HepG2 (cell line): ENCODE data around the gene PRDM12. TPM values are rescaled to one million over a fixed set of nuclear protein-coding genes. Genes with fewer than 3 reads are reported as not detected.
A peak's percentile ranks its signal among the peaks of the same experiment; 100 is the strongest.

Experiments
- ATAC-seq: fragments of 200-7000 bp; cut with Tn5 transposase; 3 replicates; pipeline ENCODE4 v1.9.1; 2020; ENCODE audit warnings: mild to moderate bottlenecking, moderate library complexity
- BruUV-seq: library from RNA; stranded (reverse); fragments of 400-500 nt; replicated peaks from 2 replicates; lab custom pipeline; 2021; lab: Mats Ljungman, UMichigan
- CTCF ChIA-PET: fragments of 300-600 bp; formaldehyde crosslinking; extraction: SDS; loops from one replicate; lab custom pipeline; 2021; ENCODE audit warnings: low total read pairs, inconsistent platforms, low intra/inter-chr PET ratio; lab: Yijun Ruan, JAX
- POLR2A ChIA-PET: fragments of 350-600 bp; sonication (Branson Sonifier 250); formaldehyde crosslinking; loops from one replicate; lab custom pipeline; 2020; ENCODE audit warnings: antibody characterized with exemption, inconsistent platforms; lab: Yijun Ruan, JAX
- DNase-seq: peaks from one replicate; pipeline ENCODE4 v3.0.0-alpha.2; 2015; ENCODE audit warnings: low spot score
- FAIRE-seq: peaks from 3 replicates; lab custom pipeline; 2011; peaks lifted over from hg19 to GRCh38; lab: Jason Lieb, UNC
- H2AFZ ChIP-seq: one replicate; pipeline ENCODE4 v1.6.1; 2011; ENCODE audit warnings: low read length, inconsistent platforms
- H3K27ac ChIP-seq: fragments of 300-600 bp; 3 replicates; pipeline ENCODE4 v1.8.0; 2011; ENCODE audit warnings: mixed run types, mild to moderate bottlenecking, mixed read lengths, low read length, inconsistent platforms; ENCODE audit not compliant: insufficient read depth; ENCODE audit errors: extremely low read length
- H3K27me3 ChIP-seq, 2 experiments: fragments of 200-600 bp in 1 of 2; 2 replicates in 1 of 2; 3 replicates in 1 of 2; pipeline versions ENCODE4 v1.6.0 to v1.8.0; 2011; ENCODE audit warnings: low read length in 2 of 2, mild to moderate bottlenecking in 2 of 2, moderate library complexity in 2 of 2, inconsistent platforms in 1 of 2; ENCODE audit not compliant: insufficient read depth in 2 of 2, control insufficient read depth in 1 of 2
- H3K36me3 ChIP-seq, 2 experiments: fragments of 200-600 bp in 1 of 2; replicated peaks in 1 of 2; 2 replicates in 1 of 2; 3 replicates in 1 of 2; pipeline versions ENCODE4 v1.5.1 to v1.8.0; 2011; ENCODE audit warnings: low read length in 2 of 2, inconsistent platforms in 1 of 2; ENCODE audit not compliant: insufficient read depth in 2 of 2, control insufficient read depth in 1 of 2
- H3K4me1 ChIP-seq: 2 replicates; pipeline ENCODE4 v1.5.1; 2012; ENCODE audit warnings: low read length, inconsistent platforms; ENCODE audit not compliant: insufficient read depth
- H3K4me2 ChIP-seq: 2 replicates; pipeline ENCODE4 v1.6.0; 2011; ENCODE audit warnings: low read depth, low read length, inconsistent platforms
- H3K4me3 ChIP-seq, 3 experiments: fragments of 200-600 bp in 1 of 3; sonication (generic), shearing (Covaris generic) in 1 of 3; replicated peaks in 1 of 3; 2 replicates each; pipeline ENCODE4 v1.5.1; 2011 to 2016; ENCODE audit warnings: low read length in 3 of 3, inconsistent platforms in 2 of 3, low read depth in 2 of 3, mild to moderate bottlenecking in 2 of 3, control low read depth in 1 of 3, mixed read lengths in 1 of 3; ENCODE audit not compliant: insufficient read depth in 1 of 3
- H3K79me2 ChIP-seq: one replicate; pipeline ENCODE4 v1.6.1; 2011; ENCODE audit warnings: low read length, inconsistent platforms; ENCODE audit not compliant: insufficient read depth
- H3K9ac ChIP-seq: 2 replicates; pipeline ENCODE4 v1.6.0; 2011; ENCODE audit warnings: mild to moderate bottlenecking, low read depth, low read length, inconsistent platforms; ENCODE audit not compliant: insufficient read depth
- H3K9me3 ChIP-seq: 2 replicates; pipeline ENCODE4 v1.5.1; 2012; ENCODE audit warnings: mild to moderate bottlenecking, low read length
- H4K20me1 ChIP-seq: 2 replicates; pipeline ENCODE4 v1.6.0; 2011; ENCODE audit warnings: inconsistent platforms, mild to moderate bottlenecking, low read length, moderate library complexity; ENCODE audit not compliant: insufficient read depth
- ATAD3A ChIP-seq: sonication (generic); formaldehyde crosslinking; IDR thresholded peaks from 2 replicates; pipeline ENCODE4 v1.4.0; 2020; ENCODE audit warnings: missing genetic modification reagents
- DZIP1 ChIP-seq: sonication (generic); formaldehyde crosslinking; IDR thresholded peaks from 2 replicates; pipeline ENCODE4 v1.5.0; 2020; ENCODE audit warnings: mild to moderate bottlenecking, missing genetic modification reagents
- KLF16 ChIP-seq, 2 experiments: sonication (generic) in 1 of 2; formaldehyde crosslinking in 1 of 2; IDR thresholded peaks; 2 replicates each; pipeline versions ENCODE4 v1.6.1 to v1.8.0; 2016 to 2023; ENCODE audit warnings: missing genetic modification reagents in 2 of 2, missing compliant biosample characterization in 1 of 2
- MXI1 ChIP-seq: IDR thresholded peaks from 3 replicates; pipeline ENCODE4 v1.6.1; 2012; ENCODE audit warnings: low read depth, low read length, inconsistent platforms, borderline replicate concordance
- NRL ChIP-seq: sonication (generic); formaldehyde crosslinking; IDR thresholded peaks from 2 replicates; pipeline ENCODE4 v1.5.0; 2020; ENCODE audit warnings: missing genetic modification reagents, mild to moderate bottlenecking, moderate library complexity, borderline replicate concordance
- RCOR2 ChIP-seq: IDR thresholded peaks from 2 replicates; pipeline ENCODE4 v1.6.1; 2016; ENCODE audit warnings: missing biosample characterization, missing genetic modification reagents
- U2AF2 ChIP-seq: fragments of 200-400 bp; formaldehyde crosslinking; IDR thresholded peaks from 2 replicates; pipeline ENCODE4 v1.6.1; 2017; ENCODE audit warnings: low read depth, mild to moderate bottlenecking, low read length
- ZMAT3 ChIP-seq: sonication (generic); formaldehyde crosslinking; conservative IDR thresholded peaks from 2 replicates; pipeline ENCODE4 v1.7.0; 2021; ENCODE audit warnings: missing genetic modification reagents
- ZMYM3 ChIP-seq: sonication (generic); formaldehyde crosslinking; IDR thresholded peaks from 2 replicates; pipeline ENCODE4 v1.5.1; 2020; ENCODE audit warnings: mild to moderate bottlenecking, missing genetic modification reagents
- ZNF143 ChIP-seq: sonication (generic); formaldehyde crosslinking; IDR thresholded peaks from 2 replicates; pipeline ENCODE4 v1.4.0; 2020; ENCODE audit warnings: missing genetic modification reagents
- ZNF562 ChIP-seq: sonication (generic); formaldehyde crosslinking; IDR thresholded peaks from 2 replicates; pipeline ENCODE4 v1.8.0; 2022; ENCODE audit warnings: missing genetic modification reagents, borderline replicate concordance
- ZSCAN31 ChIP-seq: sonication (generic); formaldehyde crosslinking; IDR thresholded peaks from 2 replicates; pipeline ENCODE4 v1.5.0; 2020; ENCODE audit warnings: low read depth, mild to moderate bottlenecking, missing genetic modification reagents
- WGBS: methylation state at CpG from one replicate; pipeline ENCODE4 v1.1.6; 2017; ENCODE audit warnings: low lambda C conversion rate; 5-methylcytosine and 5-hydroxymethylcytosine counted together
- in situ Hi-C: cut with HindIII; loops from 2 replicates; pipeline ENCODE4 v1.10.0; 2017; ENCODE audit warnings: low pct_unique_long_range_greater_than_20kb; ENCODE audit not compliant: extremely low pct_ligation_motif_present
- intact Hi-C: fragments of 100-400 bp; cut with micrococcal nuclease; formaldehyde crosslinking; loops from one replicate; pipeline ENCODE4 v1.10.0; 2022; ENCODE audit not compliant: unreplicated experiment
- polyA plus RNA-seq, 8 experiments: library from polyadenylated mRNA; depleted of rRNA in 3 of 8; stranded (reverse) in 7 of 8; unstranded in 1 of 8; fragments of >200 nt; fragmentation: Illumina TruSeq in 4 of 8; extraction: Trizol in 4 of 8; gene quantifications; 2 replicates each; pipeline versions ENCODE4 v1.2.1 to v1.2.3, GENCODE V29; 2011 to 2016; ENCODE audit warnings: low read depth in 4 of 8, missing spikeins in 1 of 8, mixed read lengths in 1 of 8; ENCODE audit not compliant: insufficient read depth in 1 of 8
- total RNA-seq, 5 experiments: library from RNA; depleted of rRNA; stranded (reverse); fragments of >200 nt; fragmentation: Illumina TruSeq; extraction: Trizol; gene quantifications; 2 replicates each; pipeline ENCODE4 v1.2.3, GENCODE V29; 2016; ENCODE audit warnings: low read depth in 1 of 5
- TF ChIP-seq, protein P1 (sequence below): sonication (generic); formaldehyde crosslinking; IDR thresholded peaks from 2 replicates; pipeline ENCODE4 v1.5.0; 2020; ENCODE audit warnings: mild to moderate bottlenecking, missing genetic modification reagents, borderline replicate concordance
- TF ChIP-seq, protein P2 (sequence below), 2 experiments: IDR thresholded peaks; 2 replicates each; pipeline ENCODE4 v1.6.1; 2011 to 2012; ENCODE audit warnings: low read length in 2 of 2, borderline replicate concordance in 1 of 2, low read depth in 1 of 2, mild to moderate bottlenecking in 1 of 2, moderate library complexity in 1 of 2

Gene PRDM12
- total and polyA plus RNA-seq, 2 of the 13 experiments (the other 11 are each of a cell fraction or from before 2014, with no cell fraction given): 0.04 to 0.07 TPM

DNA sequence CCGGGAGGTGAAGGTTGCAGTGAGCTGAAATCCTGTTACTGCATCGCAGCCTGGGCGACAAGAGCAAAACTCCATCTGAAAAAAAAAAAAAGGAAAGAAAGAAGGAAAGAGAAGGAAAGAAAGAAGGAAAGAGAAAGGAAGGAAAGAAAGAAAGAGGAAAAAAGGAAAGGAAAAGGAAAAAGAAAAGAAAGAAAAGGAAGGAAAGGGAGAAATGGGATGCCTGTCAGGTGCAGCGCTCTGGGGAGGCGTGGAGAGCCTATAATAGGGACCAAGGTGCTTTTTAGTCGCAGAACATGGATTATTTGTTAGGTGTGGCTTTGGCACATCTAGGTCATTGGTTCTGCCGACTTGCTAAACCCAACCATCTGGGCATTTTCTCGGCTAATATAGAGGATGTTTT, 47.1 kb downstream of the PRDM12 start:
- FAIRE-seq (no peak), DNase-seq (no peak), ATAC-seq (no peak)
- H3K79me2 ChIP-seq: peaks cover 30% of the 10 kb centered on the region
- H4K20me1 ChIP-seq: peaks cover 13% of the 10 kb centered on the region; the same call in 1 of the 2 replicates
- POLR2A ChIA-PET: no interaction called here
- intact Hi-C loops: loop anchor here (10.0 kb wide), 1 partner anchor 123 kb away; the partner anchor contains the start of gene ABL1
- no peak overlapping the region for H3K9ac ChIP-seq
- no peak overlapping the region for H2AFZ ChIP-seq
- H3K36me3 ChIP-seq: no peaks in the 10 kb centered on the region
- CTCF ChIA-PET: no interaction called here
- no peak overlapping the region for H3K4me3 ChIP-seq
- H3K4me2 ChIP-seq: no peak overlapping the region
- H3K9me3 ChIP-seq: no peaks in the 10 kb centered on the region
- H3K27ac ChIP-seq: no peak overlapping the region
- no peaks in the 10 kb centered on the region; a peak in 1 of 5 replicates for H3K27me3 ChIP-seq
- in situ Hi-C loops: loop anchor here (5.0 to 10.0 kb wide), 2 partner anchors 151 to 283 kb away; no protein-coding TSS in a partner anchor
- WGBS: 92% methylated on average over 8 of the region's 8 CpGs
- peaks cover 15% of the 10 kb centered on the region for H3K4me1 ChIP-seq
- BruUV-seq: no TSS peak
- 0 out of 2 replicates have a peak, but pooled peaks have one; percentile 60 for TF ChIP-seq U2AF2
- TF ChIP-seq ZNF143 (CRISPR knock-in tag): no peak
- no peak for TF ChIP-seq ATAD3A (CRISPR knock-in tag)
- no peak for TF ChIP-seq KLF16 (CRISPR knock-in tag; IDR thresholded peaks at IDR 0.05)
- TF ChIP-seq, protein P1, sequence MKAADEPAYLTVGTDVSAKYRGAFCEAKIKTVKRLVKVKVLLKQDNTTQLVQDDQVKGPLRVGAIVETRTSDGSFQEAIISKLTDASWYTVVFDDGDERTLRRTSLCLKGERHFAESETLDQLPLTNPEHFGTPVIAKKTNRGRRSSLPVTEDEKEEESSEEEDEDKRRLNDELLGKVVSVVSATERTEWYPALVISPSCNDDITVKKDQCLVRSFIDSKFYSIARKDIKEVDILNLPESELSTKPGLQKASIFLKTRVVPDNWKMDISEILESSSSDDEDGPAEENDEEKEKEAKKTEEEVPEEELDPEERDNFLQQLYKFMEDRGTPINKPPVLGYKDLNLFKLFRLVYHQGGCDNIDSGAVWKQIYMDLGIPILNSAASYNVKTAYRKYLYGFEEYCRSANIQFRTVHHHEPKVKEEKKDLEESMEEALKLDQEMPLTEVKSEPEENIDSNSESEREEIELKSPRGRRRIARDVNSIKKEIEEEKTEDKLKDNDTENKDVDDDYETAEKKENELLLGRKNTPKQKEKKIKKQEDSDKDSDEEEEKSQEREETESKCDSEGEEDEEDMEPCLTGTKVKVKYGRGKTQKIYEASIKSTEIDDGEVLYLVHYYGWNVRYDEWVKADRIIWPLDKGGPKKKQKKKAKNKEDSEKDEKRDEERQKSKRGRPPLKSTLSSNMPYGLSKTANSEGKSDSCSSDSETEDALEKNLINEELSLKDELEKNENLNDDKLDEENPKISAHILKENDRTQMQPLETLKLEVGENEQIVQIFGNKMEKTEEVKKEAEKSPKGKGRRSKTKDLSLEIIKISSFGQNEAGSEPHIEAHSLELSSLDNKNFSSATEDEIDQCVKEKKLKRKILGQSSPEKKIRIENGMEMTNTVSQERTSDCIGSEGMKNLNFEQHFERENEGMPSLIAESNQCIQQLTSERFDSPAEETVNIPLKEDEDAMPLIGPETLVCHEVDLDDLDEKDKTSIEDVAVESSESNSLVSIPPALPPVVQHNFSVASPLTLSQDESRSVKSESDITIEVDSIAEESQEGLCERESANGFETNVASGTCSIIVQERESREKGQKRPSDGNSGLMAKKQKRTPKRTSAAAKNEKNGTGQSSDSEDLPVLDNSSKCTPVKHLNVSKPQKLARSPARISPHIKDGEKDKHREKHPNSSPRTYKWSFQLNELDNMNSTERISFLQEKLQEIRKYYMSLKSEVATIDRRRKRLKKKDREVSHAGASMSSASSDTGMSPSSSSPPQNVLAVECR (CRISPR knock-in tag): no peak
- no peak for TF ChIP-seq ZMAT3 (CRISPR knock-in tag)
- no peak for TF ChIP-seq ZMYM3 (CRISPR knock-in tag)
- no peak for TF ChIP-seq NRL (CRISPR knock-in tag)
- no peak for TF ChIP-seq MXI1
- no peak for TF ChIP-seq ZNF562
- no peak for TF ChIP-seq ZSCAN31 (CRISPR knock-in tag)
- no peak for TF ChIP-seq RCOR2
- TF ChIP-seq, protein P2, sequence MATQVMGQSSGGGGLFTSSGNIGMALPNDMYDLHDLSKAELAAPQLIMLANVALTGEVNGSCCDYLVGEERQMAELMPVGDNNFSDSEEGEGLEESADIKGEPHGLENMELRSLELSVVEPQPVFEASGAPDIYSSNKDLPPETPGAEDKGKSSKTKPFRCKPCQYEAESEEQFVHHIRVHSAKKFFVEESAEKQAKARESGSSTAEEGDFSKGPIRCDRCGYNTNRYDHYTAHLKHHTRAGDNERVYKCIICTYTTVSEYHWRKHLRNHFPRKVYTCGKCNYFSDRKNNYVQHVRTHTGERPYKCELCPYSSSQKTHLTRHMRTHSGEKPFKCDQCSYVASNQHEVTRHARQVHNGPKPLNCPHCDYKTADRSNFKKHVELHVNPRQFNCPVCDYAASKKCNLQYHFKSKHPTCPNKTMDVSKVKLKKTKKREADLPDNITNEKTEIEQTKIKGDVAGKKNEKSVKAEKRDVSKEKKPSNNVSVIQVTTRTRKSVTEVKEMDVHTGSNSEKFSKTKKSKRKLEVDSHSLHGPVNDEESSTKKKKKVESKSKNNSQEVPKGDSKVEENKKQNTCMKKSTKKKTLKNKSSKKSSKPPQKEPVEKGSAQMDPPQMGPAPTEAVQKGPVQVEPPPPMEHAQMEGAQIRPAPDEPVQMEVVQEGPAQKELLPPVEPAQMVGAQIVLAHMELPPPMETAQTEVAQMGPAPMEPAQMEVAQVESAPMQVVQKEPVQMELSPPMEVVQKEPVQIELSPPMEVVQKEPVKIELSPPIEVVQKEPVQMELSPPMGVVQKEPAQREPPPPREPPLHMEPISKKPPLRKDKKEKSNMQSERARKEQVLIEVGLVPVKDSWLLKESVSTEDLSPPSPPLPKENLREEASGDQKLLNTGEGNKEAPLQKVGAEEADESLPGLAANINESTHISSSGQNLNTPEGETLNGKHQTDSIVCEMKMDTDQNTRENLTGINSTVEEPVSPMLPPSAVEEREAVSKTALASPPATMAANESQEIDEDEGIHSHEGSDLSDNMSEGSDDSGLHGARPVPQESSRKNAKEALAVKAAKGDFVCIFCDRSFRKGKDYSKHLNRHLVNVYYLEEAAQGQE (IDR thresholded peaks at IDR 0.05; ENCODE audit: borderline replicate concordance in 1 of 2, low read depth in 1 of 2, low read length in 2 of 2): no peak
- no peak for TF ChIP-seq DZIP1 (CRISPR knock-in tag)
